Kidney (tissue), 14 donors: ENCODE data around the gene PNLIPRP1. TPM values are rescaled to one million over a fixed set of nuclear protein-coding genes. Genes with fewer than 3 reads are reported as not detected.

ENCODE experiments used
- DNase-seq, 5 donors: peaks; one replicate each; pipeline ENCODE4 v3.0.0-alpha.2; 2013 to 2020
- FAIRE-seq: peaks from 2 replicates; lab custom pipeline; 2012; peaks lifted over from hg19 to GRCh38; lab: Jason Lieb, UNC
- H3K27ac ChIP-seq, 2 donors: one replicate each; pipeline ENCODE4 v1.7.0; 2013; ENCODE audit warnings: low read depth in 2 of 2, low read length in 2 of 2, inconsistent platforms in 1 of 2
- H3K27me3 ChIP-seq: one replicate; pipeline ENCODE4 v1.7.1; 2013; ENCODE audit warnings: low read length, inconsistent platforms; ENCODE audit not compliant: control insufficient read depth, insufficient read depth
- H3K36me3 ChIP-seq, 3 donors: one replicate each; pipeline versions ENCODE4 v1.7.0 to v1.7.1; 2013; ENCODE audit warnings: low read length in 3 of 3, control low read depth in 1 of 3, inconsistent platforms in 1 of 3; ENCODE audit not compliant: insufficient read depth in 3 of 3, control insufficient read depth in 2 of 3
- H3K4me1 ChIP-seq, 3 donors: one replicate each; pipeline versions ENCODE4 v1.7.0 to v1.7.1; 2013; ENCODE audit warnings: low read length in 3 of 3, inconsistent platforms in 1 of 3, low read depth in 1 of 3; ENCODE audit not compliant: control insufficient read depth in 2 of 3, insufficient read depth in 2 of 3
- H3K4me3 ChIP-seq, 3 donors: one replicate each; pipeline versions ENCODE4 v1.7.0 to v1.8.1; 2013; ENCODE audit warnings: low read length in 3 of 3, control low read depth in 1 of 3, inconsistent platforms in 1 of 3
- H3K9ac ChIP-seq, 3 donors: one replicate each; pipeline versions ENCODE4 v1.7.0 to v1.7.1; 2013; ENCODE audit warnings: low read length in 3 of 3, control low read depth in 1 of 3, inconsistent platforms in 1 of 3
- H3K9me3 ChIP-seq, 3 donors: one replicate each; pipeline versions ENCODE4 v1.7.0 to v1.7.1; 2013; ENCODE audit warnings: low read length in 3 of 3, control low read depth in 1 of 3, inconsistent platforms in 1 of 3; ENCODE audit not compliant: control insufficient read depth in 2 of 3, insufficient read depth in 1 of 3
- intact Hi-C: fragments of 100-400 bp; cut with DNase I; formaldehyde crosslinking; loops from one replicate; pipeline ENCODE4 v1.11.1; 2022
- polyA plus RNA-seq: library from polyadenylated mRNA; stranded (reverse); fragments of 350-450 nt; fragmentation: Illumina TruSeq; extraction: RNeasy Lipid Tissue Mini Kit (QIAGEN cat#74804); gene quantifications from one replicate; pipeline ENCODE4 v1.2.3, GENCODE V29; 2014; ENCODE audit warnings: low read depth, low replicate concordance; ENCODE audit not compliant: insufficient read depth
- total RNA-seq: library from RNA; stranded (reverse); fragmentation: NEBNext Ultra II Directional; extraction: Animal tissue kit (Norgen Biotek cat#: 25700); gene quantifications from one replicate; pipeline ENCODE4 v1.2.1, GENCODE V29; 2021
- TF ChIP-seq, protein P1 (sequence below): IDR thresholded peaks from 3 replicates; pipeline ENCODE4 v1.5.1; 2012; ENCODE audit warnings: mild to moderate bottlenecking, moderate library complexity, borderline replicate concordance; ENCODE audit not compliant: insufficient read depth; ENCODE audit errors: extremely low read depth
- donor health status: control.
- donor health status: control.
- donor health status: control.
- donor health status: control.
- donor health status: control.
- donor health status: DM: yes; HTN: yes; CAD: no.
- donor health status: Normal renal cell carcinoma (clear cell type).

Gene PNLIPRP1
- total and polyA plus RNA-seq, 2 donors from 2014 or later = not detected

GRCh38 chr10:116545756-116546155 is 45.0 kb upstream of the PNLIPRP1 start, which contains the start of gene PNLIP:
PNLIP (plus strand) TSS chr10:116545931; CDS start chr10:116546093, 162 bp downstream.
- Histone ChIP-seq H3K27ac (no peak within 1 kb of the TSS), H3K27me3 (no peaks in the 10 kb centered on the region), H3K4me1 (no peaks in the 10 kb centered on the region), H3K36me3 (no peaks in the 10 kb centered on the region), H3K4me3 (no peak within 1 kb of the TSS), H3K9me3 (no peaks in the 10 kb centered on the region), H3K9ac (no peak within 1 kb of the TSS)
- intact Hi-C loops = no loop called here
- no peak for FAIRE-seq
- DNase-seq = no peak
- TF ChIP-seq, protein P1, sequence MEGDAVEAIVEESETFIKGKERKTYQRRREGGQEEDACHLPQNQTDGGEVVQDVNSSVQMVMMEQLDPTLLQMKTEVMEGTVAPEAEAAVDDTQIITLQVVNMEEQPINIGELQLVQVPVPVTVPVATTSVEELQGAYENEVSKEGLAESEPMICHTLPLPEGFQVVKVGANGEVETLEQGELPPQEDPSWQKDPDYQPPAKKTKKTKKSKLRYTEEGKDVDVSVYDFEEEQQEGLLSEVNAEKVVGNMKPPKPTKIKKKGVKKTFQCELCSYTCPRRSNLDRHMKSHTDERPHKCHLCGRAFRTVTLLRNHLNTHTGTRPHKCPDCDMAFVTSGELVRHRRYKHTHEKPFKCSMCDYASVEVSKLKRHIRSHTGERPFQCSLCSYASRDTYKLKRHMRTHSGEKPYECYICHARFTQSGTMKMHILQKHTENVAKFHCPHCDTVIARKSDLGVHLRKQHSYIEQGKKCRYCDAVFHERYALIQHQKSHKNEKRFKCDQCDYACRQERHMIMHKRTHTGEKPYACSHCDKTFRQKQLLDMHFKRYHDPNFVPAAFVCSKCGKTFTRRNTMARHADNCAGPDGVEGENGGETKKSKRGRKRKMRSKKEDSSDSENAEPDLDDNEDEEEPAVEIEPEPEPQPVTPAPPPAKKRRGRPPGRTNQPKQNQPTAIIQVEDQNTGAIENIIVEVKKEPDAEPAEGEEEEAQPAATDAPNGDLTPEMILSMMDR = no peak

DNA sequence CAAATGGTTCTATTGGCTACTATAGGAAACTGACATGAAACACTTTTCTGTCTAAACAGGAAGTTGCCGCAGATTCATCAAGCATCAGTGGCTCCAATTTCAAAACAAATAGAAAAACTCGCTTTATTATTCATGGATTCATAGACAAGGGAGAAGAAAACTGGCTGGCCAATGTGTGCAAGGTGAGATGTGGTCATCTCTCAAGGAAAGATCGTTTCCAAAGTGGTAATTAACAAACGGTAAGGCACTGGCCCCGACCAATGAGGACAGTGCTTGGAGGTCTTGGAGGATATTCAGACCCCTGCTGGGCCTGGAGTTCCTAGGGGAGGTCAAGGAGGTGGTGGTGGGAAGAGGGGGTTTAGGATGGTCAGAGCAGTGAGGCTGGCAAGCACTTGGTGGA is 42.5 kb upstream of the PNLIPRP1 start:
- TF ChIP-seq, protein P1 = no peak
- intact Hi-C loops = no loop called here
- Histone ChIP-seq H3K9me3 (no peaks in the 10 kb centered on the region), H3K27ac (no peak overlapping the region), H3K4me3 (no peak overlapping the region), H3K4me1 (no peaks in the 10 kb centered on the region), H3K9ac (no peak overlapping the region), H3K36me3 (no peaks in the 10 kb centered on the region), H3K27me3 (no peaks in the 10 kb centered on the region)
- no peak for FAIRE-seq
- DNase-seq = no peak

- no peaks in the 10 kb centered on the region for H3K36me3 ChIP-seq
- no peaks in the 10 kb centered on the region for H3K27me3 ChIP-seq
- H3K4me1 ChIP-seq = no peaks in the 10 kb centered on the region
- no peak overlapping the region for H3K4me3 ChIP-seq
- H3K9me3 ChIP-seq = no peaks in the 10 kb centered on the region
- FAIRE-seq = no peak
- TF ChIP-seq, protein P1 = no peak
- H3K9ac ChIP-seq = no peak overlapping the region
- H3K27ac ChIP-seq = no peak overlapping the region
- DNase-seq = no peak
- intact Hi-C loops = no loop called here
Observed at GRCh38 chr10:116553378-116553980, 37.3 kb upstream of the PNLIPRP1 start.

DNA sequence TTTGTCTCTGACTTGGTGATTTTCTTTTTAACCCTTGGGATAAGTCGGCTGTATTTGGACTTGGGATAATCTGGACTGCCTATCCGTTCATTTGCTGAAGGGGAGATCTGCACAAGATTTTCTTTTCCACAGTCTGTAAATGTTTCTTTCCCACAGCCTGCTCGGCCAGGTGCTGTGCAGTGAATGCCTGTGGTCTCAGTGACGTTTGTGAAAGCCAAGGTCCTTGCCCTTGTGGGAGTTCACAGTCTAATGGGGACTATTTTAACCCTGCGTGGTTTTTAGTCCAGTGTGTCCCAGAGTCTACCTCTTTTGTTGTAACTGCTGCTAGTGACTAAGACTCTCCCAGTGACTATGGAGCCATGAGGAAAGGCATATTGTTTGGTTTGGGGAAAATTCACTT is 36.1 kb upstream of the PNLIPRP1 start:
- Histone ChIP-seq H3K4me1 (no peaks in the 10 kb centered on the region), H3K4me3 (no peak overlapping the region), H3K9ac (no peak overlapping the region), H3K9me3 (no peaks in the 10 kb centered on the region), H3K36me3 (no peaks in the 10 kb centered on the region), H3K27ac (no peak overlapping the region), H3K27me3 (no peaks in the 10 kb centered on the region)
- intact Hi-C loops = no loop called here
- DNase-seq = no peak
- TF ChIP-seq, protein P1 = no peak
- FAIRE-seq = no peak
